Ovary (tissue), 3 donors: Measurements from ENCODE around the gene PARD3B.

Experiments
- CTCF ChIP-seq, 3 donors: fragments of 450-650 bp in 2 of 3; fragments of 200-600 bp in 1 of 3; IDR thresholded peaks; one replicate each; pipeline versions ENCODE4 v1.5.1 to v1.8.0; 2016 to 2022; ENCODE audit warnings: antibody characterized with exemption in 3 of 3, mild to moderate bottlenecking in 1 of 3
- EP300 ChIP-seq: sonication (generic); formaldehyde crosslinking; IDR thresholded peaks from one replicate; pipeline ENCODE4 v1.6.1; 2017; ENCODE audit warnings: antibody characterized with exemption
- POLR2A ChIP-seq: fragments of 450-650 bp; IDR thresholded peaks from one replicate; pipeline ENCODE4 v1.6.1; 2017; ENCODE audit warnings: antibody characterized with exemption, mild to moderate bottlenecking, moderate library complexity
- donor health status: DM: no; HTN: no; CAD: no.

- TF ChIP-seq CTCF (IDR thresholded peaks at IDR 0.05) (no peak), POLR2A (no peak), EP300 (no peak)
Observed at GRCh38 chr2:204730603-204731002, 185.3 kb downstream of the PARD3B start.
